ENCODE data around the gene ARID3A.
"Not testable (repeated sequence)": the region's sequence is repeated elsewhere in the genome, so short reads cannot be mapped to it uniquely, and the experiment has no call there.

The ARID3A gene

DNA sequence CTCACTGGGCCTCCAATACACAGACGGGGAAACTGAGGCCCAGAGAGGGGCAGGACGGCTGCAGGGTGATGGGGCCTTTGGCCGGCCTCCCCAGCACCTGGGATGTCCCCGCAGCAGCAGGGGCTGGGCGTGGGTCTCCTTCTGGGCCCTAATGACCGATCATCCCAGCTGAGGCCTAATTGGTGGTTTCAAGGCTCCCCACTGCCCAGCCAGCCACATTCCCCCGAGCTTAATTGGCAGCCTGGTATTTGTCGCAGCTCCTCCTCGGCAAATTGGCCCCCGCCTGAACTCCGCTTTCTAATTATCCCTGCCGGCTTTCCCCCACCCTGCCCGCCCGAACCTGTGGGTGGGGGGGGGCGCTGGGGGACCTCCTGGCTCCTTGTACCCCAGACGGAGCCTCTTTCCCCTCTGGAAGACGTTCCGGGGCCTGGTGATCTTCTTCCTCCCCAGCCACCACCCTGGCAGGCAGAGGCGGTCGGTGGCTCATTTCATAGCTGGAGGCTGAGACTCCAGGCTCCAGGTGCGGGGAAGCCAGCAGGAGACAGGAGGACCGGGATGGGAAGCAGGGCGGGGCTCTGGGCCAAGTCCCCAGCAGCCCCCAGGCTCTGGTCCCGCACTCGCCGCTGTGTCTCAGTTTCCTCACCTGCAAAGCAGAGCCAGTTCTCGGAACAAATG, 31.1 kb downstream of the ARID3A start:
- TF ChIP-seq, protein P1, sequence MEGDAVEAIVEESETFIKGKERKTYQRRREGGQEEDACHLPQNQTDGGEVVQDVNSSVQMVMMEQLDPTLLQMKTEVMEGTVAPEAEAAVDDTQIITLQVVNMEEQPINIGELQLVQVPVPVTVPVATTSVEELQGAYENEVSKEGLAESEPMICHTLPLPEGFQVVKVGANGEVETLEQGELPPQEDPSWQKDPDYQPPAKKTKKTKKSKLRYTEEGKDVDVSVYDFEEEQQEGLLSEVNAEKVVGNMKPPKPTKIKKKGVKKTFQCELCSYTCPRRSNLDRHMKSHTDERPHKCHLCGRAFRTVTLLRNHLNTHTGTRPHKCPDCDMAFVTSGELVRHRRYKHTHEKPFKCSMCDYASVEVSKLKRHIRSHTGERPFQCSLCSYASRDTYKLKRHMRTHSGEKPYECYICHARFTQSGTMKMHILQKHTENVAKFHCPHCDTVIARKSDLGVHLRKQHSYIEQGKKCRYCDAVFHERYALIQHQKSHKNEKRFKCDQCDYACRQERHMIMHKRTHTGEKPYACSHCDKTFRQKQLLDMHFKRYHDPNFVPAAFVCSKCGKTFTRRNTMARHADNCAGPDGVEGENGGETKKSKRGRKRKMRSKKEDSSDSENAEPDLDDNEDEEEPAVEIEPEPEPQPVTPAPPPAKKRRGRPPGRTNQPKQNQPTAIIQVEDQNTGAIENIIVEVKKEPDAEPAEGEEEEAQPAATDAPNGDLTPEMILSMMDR (IDR thresholded peaks at IDR 0.05), result no peak
- no peak overlapping the region for H3K4me3 ChIP-seq
- no peak for DNase-seq (ENCODE audit: low spot score)
- H3K27ac ChIP-seq, result no peak overlapping the region

DNA sequence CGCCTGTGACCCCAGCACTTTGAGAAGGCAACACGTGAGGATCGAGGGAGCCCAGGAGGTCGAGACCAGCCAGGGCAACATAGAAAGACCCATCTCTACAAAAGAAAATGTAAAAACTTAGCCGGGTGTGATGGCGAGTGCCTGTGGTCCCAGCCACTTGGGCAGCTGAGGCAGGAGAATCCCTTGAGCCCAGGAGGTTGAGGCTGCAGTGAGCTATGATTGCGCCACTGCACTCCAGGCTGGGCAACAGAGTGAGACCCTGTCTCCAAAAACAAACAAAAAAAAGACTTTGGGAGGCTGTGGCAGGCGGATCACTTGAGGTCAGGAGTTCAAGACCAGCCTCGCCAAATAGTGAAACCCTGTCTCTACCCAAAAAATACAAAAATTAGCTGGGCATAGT, 31.7 kb downstream of the ARID3A start:
- H3K27ac ChIP-seq; DNase-seq (ENCODE audit: low spot score); H3K4me3 ChIP-seq: not testable (repeated sequence)

DNA sequence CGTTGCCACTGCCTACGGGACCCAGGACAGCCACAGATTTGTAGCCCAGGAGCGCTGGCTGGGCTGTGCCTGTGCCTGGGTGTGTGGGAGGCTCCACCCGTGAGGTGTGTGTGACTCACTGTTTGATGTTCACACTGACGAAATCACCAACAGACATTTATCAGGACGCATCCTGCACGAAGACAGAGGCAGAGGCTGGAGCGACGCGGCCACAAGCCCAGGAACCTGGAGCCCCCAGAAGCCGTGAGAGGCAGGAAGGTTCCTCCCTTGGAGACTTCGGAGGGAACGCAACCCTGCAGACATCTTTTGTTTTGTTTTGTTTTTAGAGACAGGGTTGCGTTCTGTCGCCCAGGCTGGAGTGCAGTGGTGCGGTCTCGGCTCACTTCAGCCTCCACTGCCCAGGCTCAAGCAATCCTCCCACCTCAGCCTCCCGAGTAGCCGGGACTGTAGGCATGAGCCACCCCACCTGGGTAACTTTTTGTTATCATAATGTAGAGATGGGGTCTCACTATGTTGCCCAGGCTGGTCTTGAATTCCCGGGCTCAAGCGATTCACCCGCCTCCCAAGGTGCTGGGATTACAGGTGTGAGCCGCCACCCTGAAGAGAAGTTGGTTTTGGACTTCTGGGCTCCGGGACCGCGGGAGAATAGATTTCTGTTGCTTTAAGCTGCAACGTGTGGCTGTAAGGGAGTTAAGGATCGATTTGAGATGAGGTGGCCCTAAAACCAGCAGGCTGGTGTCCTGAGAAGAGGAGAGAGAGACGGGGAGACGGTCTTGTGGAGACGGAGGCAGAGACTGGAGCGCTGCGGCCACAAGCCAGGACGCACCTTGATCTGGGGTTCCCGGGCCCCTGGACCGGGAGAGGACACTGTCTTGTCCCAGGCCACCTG, 33.4 kb downstream of the ARID3A start:
- no peak overlapping the region for H3K4me3 ChIP-seq
- TF ChIP-seq, protein P1 (IDR thresholded peaks at IDR 0.05), result no peak
- no peak overlapping the region for H3K27ac ChIP-seq
- no peak for DNase-seq (ENCODE audit: low spot score)

DNA sequence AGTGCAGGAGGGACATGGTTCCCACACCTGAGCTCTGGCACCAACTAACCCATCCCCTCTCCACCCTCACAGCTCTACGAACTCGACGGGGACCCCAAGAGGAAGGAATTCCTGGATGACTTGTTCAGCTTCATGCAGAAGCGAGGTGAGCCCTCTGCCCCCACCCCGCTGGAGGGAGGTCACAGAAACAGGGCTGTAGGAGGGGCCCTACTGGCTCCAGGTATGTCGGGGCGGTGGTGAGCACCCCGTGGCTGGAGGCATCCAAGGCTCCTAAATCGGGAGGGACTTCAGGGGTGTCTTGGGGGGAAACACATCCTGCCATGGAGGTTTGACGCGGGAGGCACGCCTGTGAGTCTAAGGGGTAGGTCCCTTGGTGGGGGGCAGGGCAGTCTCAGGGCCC, 34.2 kb downstream of the ARID3A start:
- TF ChIP-seq, protein P1 (IDR thresholded peaks at IDR 0.05), result no peak
- H3K27ac ChIP-seq, result no peak overlapping the region
- no peak overlapping the region for H3K4me3 ChIP-seq
- DNase-seq (ENCODE audit: low spot score), result no peak

DNA sequence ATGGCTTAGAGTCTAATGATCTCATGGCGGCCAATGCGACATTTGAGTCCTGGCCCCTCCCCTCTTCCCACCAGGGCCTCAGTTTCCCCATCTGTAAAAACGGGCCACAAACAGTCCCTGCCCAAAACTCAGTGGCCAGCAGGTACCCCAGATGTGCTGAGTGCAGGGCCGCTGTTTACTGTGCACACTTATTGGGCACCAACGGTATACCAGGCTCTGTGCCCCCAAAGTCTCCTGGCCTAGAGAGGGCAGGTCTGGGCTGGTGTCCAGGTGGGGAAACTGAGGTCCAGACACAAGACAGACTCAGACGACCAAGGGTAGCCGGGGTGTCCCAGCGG, 34.7 kb downstream of the ARID3A start:
- TF ChIP-seq, protein P1 (IDR thresholded peaks at IDR 0.05), result no peak
- H3K27ac ChIP-seq, result no peak overlapping the region

DNA sequence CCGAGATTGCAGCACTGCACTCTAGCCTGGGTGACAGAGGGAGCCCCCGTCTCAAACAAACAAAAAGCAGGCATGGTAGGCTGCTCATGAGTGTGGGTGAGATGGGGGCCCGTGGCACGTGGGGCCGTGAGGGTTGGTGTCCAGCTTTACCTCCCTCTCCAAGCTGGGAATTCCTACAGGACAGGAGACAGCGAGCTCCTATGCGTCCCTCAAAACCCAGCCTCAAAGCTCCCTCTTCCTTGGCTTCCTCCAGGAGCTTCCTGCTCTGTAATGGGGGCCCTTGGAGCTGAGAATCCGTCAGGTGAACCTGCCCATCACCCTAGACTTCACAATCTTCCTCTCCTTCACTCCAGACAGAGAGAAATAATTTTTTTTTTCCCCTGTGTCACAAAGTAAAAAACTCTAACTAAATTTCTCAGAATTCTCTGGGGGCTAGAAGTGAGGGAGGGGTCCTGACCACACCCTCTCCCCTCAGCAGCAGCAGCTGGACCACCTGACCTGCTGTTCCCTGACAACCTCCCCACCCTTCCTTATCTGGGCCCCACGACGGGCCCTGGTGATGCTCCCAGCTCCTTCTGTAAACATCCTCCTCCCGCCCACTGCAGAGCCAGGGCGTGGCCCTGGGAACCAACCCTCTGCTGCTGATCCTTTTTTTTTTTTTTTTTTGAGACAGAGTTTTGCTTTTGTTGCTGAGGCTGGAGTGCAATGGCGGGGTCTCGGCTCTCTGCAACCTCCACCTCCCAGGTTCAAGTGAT, 36.2 kb downstream of the ARID3A start:
- no peak for DNase-seq (ENCODE audit: low spot score)
- H3K27ac ChIP-seq, result no peak overlapping the region
- TF ChIP-seq, protein P1 (IDR thresholded peaks at IDR 0.05), result no peak
- no peak overlapping the region for H3K4me3 ChIP-seq

More for the DNA sequence above, 34.7 kb downstream of the ARID3A start:
- H3K4me3 ChIP-seq, result no peak overlapping the region
- no peak for DNase-seq (ENCODE audit: low spot score)

DNA sequence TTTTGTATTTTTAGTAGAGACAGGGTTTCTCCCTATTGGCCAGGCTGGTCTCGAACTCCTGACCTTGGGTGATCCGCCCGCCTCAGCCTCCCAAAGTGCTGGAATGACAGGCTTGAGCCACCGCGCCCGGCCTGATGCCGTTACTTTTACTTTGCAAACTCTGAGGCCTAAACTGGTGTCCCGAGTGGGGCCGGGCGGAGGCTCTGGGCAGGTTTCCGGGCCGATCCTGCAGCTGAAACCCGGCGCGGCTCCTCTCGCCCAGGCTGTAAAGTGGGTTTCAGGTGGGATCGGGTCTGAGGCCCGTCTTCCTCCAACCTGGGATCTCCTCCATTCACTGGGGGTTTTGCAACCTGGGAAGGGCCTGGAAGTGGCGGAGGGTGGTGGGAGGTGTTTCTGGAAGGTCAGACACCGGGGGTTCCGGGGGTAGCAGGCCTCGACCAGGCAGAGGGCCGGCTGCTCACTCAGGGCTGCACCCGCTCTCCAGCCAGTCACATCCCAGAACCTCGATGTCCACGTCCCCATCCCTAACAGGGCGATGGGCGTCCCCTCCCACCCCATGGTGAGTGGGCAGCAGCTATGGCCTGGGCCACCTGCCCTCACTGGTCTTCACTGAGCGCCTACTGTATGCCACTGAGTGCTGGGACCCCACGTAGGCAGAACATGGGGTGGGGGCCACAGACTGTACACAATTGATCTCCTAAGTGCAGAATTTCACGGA, 37.0 kb downstream of the ARID3A start:
- TF ChIP-seq, protein P1 (IDR thresholded peaks at IDR 0.05), result no peak
- no peak for DNase-seq (ENCODE audit: low spot score)
- Histone ChIP-seq H3K27ac (no peak overlapping the region), H3K4me3 (no peak overlapping the region)

Data from coronary artery (tissue), 2 donors.